Mesothelial cell of epicardium (in vitro differentiated cells): Measurements from ENCODE around the gene TFAP2B. TPM values are rescaled to one million over a fixed set of nuclear protein-coding genes. Genes with fewer than 3 reads are reported as not detected.
A peak's percentile ranks its signal among the peaks of the same experiment; 100 is the strongest.

Experiments
- DNase-seq, 2 experiments: peaks; one replicate each; pipeline ENCODE4 v3.0.0; 2021; ENCODE audit warnings: low spot score in 2 of 2; ENCODE audit not compliant: unreplicated experiment in 2 of 2
- H3K27ac Mint-ChIP-seq: 2 replicates; pipeline ENCODE4 v1.8.0; 2021; ENCODE audit warnings: mixed read lengths
- H3K27me3 Mint-ChIP-seq: 2 replicates; pipeline ENCODE4 v1.8.0; 2021; ENCODE audit warnings: low read depth, mixed read lengths
- H3K36me3 Mint-ChIP-seq: 2 replicates; pipeline ENCODE4 v1.8.0; 2021; ENCODE audit warnings: mixed read lengths
- H3K4me1 Mint-ChIP-seq: 2 replicates; pipeline ENCODE4 v1.8.0; 2021; ENCODE audit warnings: mixed read lengths
- H3K4me3 Mint-ChIP-seq: 2 replicates; pipeline ENCODE4 v1.8.0; 2021; ENCODE audit warnings: mild to moderate bottlenecking, moderate library complexity, mixed read lengths
- H3K9me3 Mint-ChIP-seq: 2 replicates; pipeline ENCODE4 v1.8.0; 2021; ENCODE audit warnings: mixed read lengths
- CTCF ChIP-seq: fragments of 200-600 bp; sonication (generic); IDR thresholded peaks from one replicate; pipeline ENCODE4 v1.5.0; 2021; ENCODE audit warnings: antibody characterized with exemption; ENCODE audit not compliant: unreplicated experiment
- total RNA-seq: library from RNA; stranded (reverse); gene quantifications from 3 replicates; pipeline ENCODE4 v1.2.1, GENCODE V29; 2021

The TFAP2B gene
- total RNA-seq, 1 donor from 2014 or later, result 4.9 TPM

GRCh38 chr6:50824552-50824951 is 5.9 kb downstream of the TFAP2B start:
- no peaks in the 10 kb centered on the region for H3K9me3 Mint-ChIP-seq
- peaks cover 66% of the 10 kb centered on the region for H3K4me1 Mint-ChIP-seq
- H3K27ac Mint-ChIP-seq, result no peak overlapping the region
- H3K4me3 Mint-ChIP-seq, result peak overlapping the region; percentile 80
- TF ChIP-seq CTCF, result no peak
- peaks cover 92% of the 10 kb centered on the region for H3K27me3 Mint-ChIP-seq
- H3K36me3 Mint-ChIP-seq, result no peaks in the 10 kb centered on the region
- DNase-seq, result no peak

- Mint-ChIP-seq H3K27ac (no peak overlapping the region), H3K4me3 (peak overlapping the region; percentile 37), H3K9me3 (no peaks in the 10 kb centered on the region), H3K27me3 (peaks cover 93% of the 10 kb centered on the region), H3K36me3 (no peaks in the 10 kb centered on the region), H3K4me1 (peaks cover 67% of the 10 kb centered on the region)
- DNase-seq, result no peak
- no peak for TF ChIP-seq CTCF
Measured at GRCh38 chr6:50825375-50826036, 6.8 kb downstream of the TFAP2B start.

- peaks cover 67% of the 10 kb centered on the region for H3K4me1 Mint-ChIP-seq
- peaks cover 93% of the 10 kb centered on the region for H3K27me3 Mint-ChIP-seq
- no peaks in the 10 kb centered on the region for H3K9me3 Mint-ChIP-seq
- H3K4me3 Mint-ChIP-seq, result peak overlapping the region; percentile 37
- no peaks in the 10 kb centered on the region for H3K36me3 Mint-ChIP-seq
- no peak overlapping the region for H3K27ac Mint-ChIP-seq
- DNase-seq, result no peak
- no peak for TF ChIP-seq CTCF
Measured at GRCh38 chr6:50826037-50826761, 7.5 kb downstream of the TFAP2B start.

GRCh38 chr6:50826803-50827202 is 8.1 kb downstream of the TFAP2B start:
- no peak for DNase-seq
- peaks cover 64% of the 10 kb centered on the region for H3K4me1 Mint-ChIP-seq
- no peaks in the 10 kb centered on the region for H3K9me3 Mint-ChIP-seq
- no peaks in the 10 kb centered on the region for H3K36me3 Mint-ChIP-seq
- no peak overlapping the region for H3K4me3 Mint-ChIP-seq
- H3K27me3 Mint-ChIP-seq, result peaks cover 94% of the 10 kb centered on the region
- no peak overlapping the region for H3K27ac Mint-ChIP-seq
- no peak for TF ChIP-seq CTCF

- TF ChIP-seq CTCF, result no peak
- no peak for DNase-seq
- H3K27me3 Mint-ChIP-seq, result peaks cover 92% of the 10 kb centered on the region
- no peak overlapping the region for H3K4me3 Mint-ChIP-seq
- no peak overlapping the region for H3K27ac Mint-ChIP-seq
- H3K4me1 Mint-ChIP-seq, result peaks cover 50% of the 10 kb centered on the region
- H3K36me3 Mint-ChIP-seq, result no peaks in the 10 kb centered on the region
- H3K9me3 Mint-ChIP-seq, result no peaks in the 10 kb centered on the region
Measured at GRCh38 chr6:50829049-50829448, 10.4 kb downstream of the TFAP2B start.
